ENCODE data around the gene RRP1B. TPM values are rescaled to one million over a fixed set of nuclear protein-coding genes. Genes with fewer than 3 reads are reported as not detected.

Gene RRP1B
- total RNA-seq, 2 experiments from 2014 or later: 44.2 to 46.6 TPM

- peaks cover 2% of the 10 kb centered on the region for H3K9me3 Mint-ChIP-seq
- H3K4me1 Mint-ChIP-seq: no peaks in the 10 kb centered on the region
- H3K27me3 Mint-ChIP-seq: peaks cover 11% of the 10 kb centered on the region
- POLR2A ChIA-PET: no interaction called here
- no peak overlapping the region for H3K27ac Mint-ChIP-seq
- H3K4me3 Mint-ChIP-seq: no peak overlapping the region
- DNase-seq (no peak), ATAC-seq (ENCODE audit: low read depth) (no peak)
- H3K36me3 Mint-ChIP-seq: no peaks in the 10 kb centered on the region
Observed at GRCh38 chr21:43627527-43627926, 31.8 kb upstream of the RRP1B start.

- POLR2A ChIA-PET: no interaction called here
- no peak for DNase-seq
- peaks cover 1% of the 10 kb centered on the region for H3K4me1 Mint-ChIP-seq
- H3K27ac Mint-ChIP-seq: no peak overlapping the region
- no peak for ATAC-seq (ENCODE audit: low read depth)
- H3K4me3 Mint-ChIP-seq: no peak overlapping the region
- peaks cover 3% of the 10 kb centered on the region for H3K27me3 Mint-ChIP-seq
- peaks cover 2% of the 10 kb centered on the region for H3K9me3 Mint-ChIP-seq
- no peaks in the 10 kb centered on the region for H3K36me3 Mint-ChIP-seq
Observed at GRCh38 chr21:43631411-43632107, 27.8 kb upstream of the RRP1B start.

GRCh38 chr21:43632373-43632905, 26.9 kb upstream of the RRP1B start:
- ATAC-seq (ENCODE audit: low read depth): no peak
- H3K4me1 Mint-ChIP-seq: peaks cover 1% of the 10 kb centered on the region
- H3K27ac Mint-ChIP-seq: no peak overlapping the region
- POLR2A ChIA-PET: no interaction called here
- no peak for DNase-seq
- no peaks in the 10 kb centered on the region for H3K36me3 Mint-ChIP-seq
- H3K4me3 Mint-ChIP-seq: no peak overlapping the region
- peaks cover 3% of the 10 kb centered on the region for H3K27me3 Mint-ChIP-seq
- peaks cover 2% of the 10 kb centered on the region for H3K9me3 Mint-ChIP-seq

- POLR2A ChIA-PET: no interaction called here
- no peak for DNase-seq
- no peaks in the 10 kb centered on the region for H3K36me3 Mint-ChIP-seq
- no peaks in the 10 kb centered on the region for H3K9me3 Mint-ChIP-seq
- H3K4me3 Mint-ChIP-seq: no peak overlapping the region
- no peak for ATAC-seq (ENCODE audit: low read depth)
- no peak overlapping the region for H3K27ac Mint-ChIP-seq
- peaks cover 1% of the 10 kb centered on the region for H3K4me1 Mint-ChIP-seq
- H3K27me3 Mint-ChIP-seq: peaks cover 3% of the 10 kb centered on the region
Observed at GRCh38 chr21:43634618-43635017, 24.7 kb upstream of the RRP1B start.

- POLR2A ChIA-PET: no interaction called here
- Mint-ChIP-seq H3K27ac (no peak overlapping the region), H3K4me3 (no peak overlapping the region), H3K9me3 (no peaks in the 10 kb centered on the region), H3K4me1 (peaks cover 1% of the 10 kb centered on the region), H3K27me3 (peaks cover 3% of the 10 kb centered on the region), H3K36me3 (no peaks in the 10 kb centered on the region)
- no peak for ATAC-seq (ENCODE audit: low read depth)
- no peak for DNase-seq
Observed at GRCh38 chr21:43635436-43635835, 23.9 kb upstream of the RRP1B start.

GRCh38 chr21:43637530-43638158, 21.7 kb upstream of the RRP1B start:
- POLR2A ChIA-PET: no interaction called here
- ATAC-seq (ENCODE audit: low read depth): no peak
- peaks cover 2% of the 10 kb centered on the region for H3K4me1 Mint-ChIP-seq
- H3K4me3 Mint-ChIP-seq: no peak overlapping the region
- H3K9me3 Mint-ChIP-seq: no peaks in the 10 kb centered on the region
- DNase-seq: no peak
- H3K36me3 Mint-ChIP-seq: no peaks in the 10 kb centered on the region
- H3K27me3 Mint-ChIP-seq: no peaks in the 10 kb centered on the region
- no peak overlapping the region for H3K27ac Mint-ChIP-seq

GRCh38 chr21:43639470-43640353, 19.6 kb upstream of the RRP1B start:
- POLR2A ChIA-PET: no interaction called here
- Mint-ChIP-seq H3K4me3 (no peak overlapping the region), H3K36me3 (no peaks in the 10 kb centered on the region), H3K4me1 (peaks cover 7% of the 10 kb centered on the region), H3K27ac (no peak overlapping the region), H3K9me3 (no peaks in the 10 kb centered on the region), H3K27me3 (no peaks in the 10 kb centered on the region)
- ATAC-seq (ENCODE audit: low read depth): no peak
- no peak for DNase-seq

GRCh38 chr21:43640400-43640799, 19.0 kb upstream of the RRP1B start:
- no peak for DNase-seq
- POLR2A ChIA-PET: no interaction called here
- Mint-ChIP-seq H3K27me3 (no peaks in the 10 kb centered on the region), H3K4me1 (peaks cover 10% of the 10 kb centered on the region), H3K4me3 (no peak overlapping the region), H3K9me3 (no peaks in the 10 kb centered on the region), H3K36me3 (no peaks in the 10 kb centered on the region), H3K27ac (no peak overlapping the region)
- ATAC-seq (ENCODE audit: low read depth): no peak

GRCh38 chr21:43643193-43643592, 16.2 kb upstream of the RRP1B start:
- ATAC-seq (ENCODE audit: low read depth): no peak
- POLR2A ChIA-PET: no interaction called here
- Mint-ChIP-seq H3K36me3 (no peaks in the 10 kb centered on the region), H3K9me3 (no peaks in the 10 kb centered on the region), H3K4me1 (peaks cover 24% of the 10 kb centered on the region), H3K27ac (no peak overlapping the region), H3K27me3 (peaks cover 4% of the 10 kb centered on the region), H3K4me3 (no peak overlapping the region)
- no peak for DNase-seq

- H3K36me3 Mint-ChIP-seq: no peaks in the 10 kb centered on the region
- POLR2A ChIA-PET: no interaction called here
- H3K4me1 Mint-ChIP-seq: peaks cover 24% of the 10 kb centered on the region
- peaks cover 4% of the 10 kb centered on the region for H3K27me3 Mint-ChIP-seq
- no peaks in the 10 kb centered on the region for H3K9me3 Mint-ChIP-seq
- no peak overlapping the region for H3K27ac Mint-ChIP-seq
- ATAC-seq (ENCODE audit: low read depth): no peak
- no peak for DNase-seq
- no peak overlapping the region for H3K4me3 Mint-ChIP-seq
Observed at GRCh38 chr21:43644071-43644470, 15.3 kb upstream of the RRP1B start.

GRCh38 chr21:43644609-43645008, 14.8 kb upstream of the RRP1B start:
- H3K9me3 Mint-ChIP-seq: no peaks in the 10 kb centered on the region
- H3K27me3 Mint-ChIP-seq: peaks cover 4% of the 10 kb centered on the region
- no peak overlapping the region for H3K4me3 Mint-ChIP-seq
- POLR2A ChIA-PET: no interaction called here
- H3K27ac Mint-ChIP-seq: no peak overlapping the region
- no peaks in the 10 kb centered on the region for H3K36me3 Mint-ChIP-seq
- DNase-seq: no peak
- peaks cover 24% of the 10 kb centered on the region for H3K4me1 Mint-ChIP-seq
- no peak for ATAC-seq (ENCODE audit: low read depth)

- POLR2A ChIA-PET: interaction anchor here (0.6 to 1.2 kb wide), 4 partner anchors 15 to 767 kb away, joined by 3 to 6 read pairs (median 4); no protein-coding TSS in a partner anchor
Observed at GRCh38 chr21:43645136-43645891, 14.0 kb upstream of the RRP1B start.

GRCh38 chr21:43645976-43646375, 13.4 kb upstream of the RRP1B start:
- H3K4me1 Mint-ChIP-seq: peaks cover 24% of the 10 kb centered on the region
- ATAC-seq (ENCODE audit: low read depth): no peak
- H3K36me3 Mint-ChIP-seq: no peaks in the 10 kb centered on the region
- peak overlapping the region; percentile 82 for H3K27ac Mint-ChIP-seq
- peaks cover 4% of the 10 kb centered on the region for H3K27me3 Mint-ChIP-seq
- no peaks in the 10 kb centered on the region for H3K9me3 Mint-ChIP-seq
- POLR2A ChIA-PET: interaction anchor here (0.6 to 1.2 kb wide), 4 partner anchors 14 to 767 kb away, joined by 3 to 6 read pairs (median 4); no protein-coding TSS in a partner anchor
- no peak for DNase-seq
- H3K4me3 Mint-ChIP-seq: peak overlapping the region; percentile 81

More at GRCh38 chr21:43645136-43645891, 14.0 kb upstream of the RRP1B start:
- Mint-ChIP-seq H3K27ac (peak overlapping the region; percentile 82), H3K27me3 (peaks cover 4% of the 10 kb centered on the region), H3K9me3 (no peaks in the 10 kb centered on the region), H3K4me1 (peaks cover 24% of the 10 kb centered on the region), H3K4me3 (peak overlapping the region; percentile 81), H3K36me3 (no peaks in the 10 kb centered on the region)
- ATAC-seq (ENCODE audit: low read depth) (peak; percentile 70), DNase-seq (no peak)

Data from activated naive CD8-positive, alpha-beta T cell treated with anti-CD3 and anti-CD28 coated beads, Interleukin-2, amount 10 ng/mL, durations not matched to agents 7 days and 5 days (primary cell).